MG63 (cell line): Measurements from ENCODE around the gene TMA7B. TPM values are rescaled to one million over a fixed set of nuclear protein-coding genes. Genes with fewer than 3 reads are reported as not detected.
"Not testable (repeated sequence)": the region's sequence is repeated elsewhere in the genome, so short reads cannot be mapped to it uniquely, and the experiment has no call there.

Source experiments
- DNase-seq: peaks from one replicate; pipeline ENCODE4 v3.0.0-alpha.2; 2020
- H3K27me3 ChIP-seq: fragments of 250-450 bp; sonication (Bioruptor Pico); 2 replicates; pipeline ENCODE4 v1.5.1; 2020; ENCODE audit warnings: mild to moderate bottlenecking, moderate library complexity
- H3K36me3 ChIP-seq: fragments of 250-450 bp; sonication (Bioruptor Pico); 2 replicates; pipeline ENCODE4 v1.5.1; 2020; ENCODE audit warnings: mild to moderate bottlenecking, moderate library complexity
- H3K4me3 ChIP-seq: fragments of 250-450 bp; sonication (Bioruptor Pico); 2 replicates; pipeline ENCODE4 v1.5.1; 2020; ENCODE audit warnings: mild to moderate bottlenecking, moderate library complexity
- H3K9me3 ChIP-seq: fragments of 250-450 bp; sonication (Bioruptor Pico); 2 replicates; pipeline ENCODE4 v1.5.1; 2020; ENCODE audit warnings: mild to moderate bottlenecking, moderate library complexity
- total RNA-seq: library from RNA; depleted of rRNA; stranded (reverse); fragments of >200 nt; shearing (Covaris generic); gene quantifications from 2 replicates; pipeline ENCODE4 v1.2.3, GENCODE V29; 2014; ENCODE audit warnings: low replicate concordance

The TMA7B gene
- total RNA-seq, 1 experiment from 2014 or later = not detected

GRCh38 chr22:39943953-39944872 is 16.0 kb upstream of the TMA7B start:
- no peaks in the 10 kb centered on the region for H3K27me3 ChIP-seq
- H3K36me3 ChIP-seq = no peaks in the 10 kb centered on the region
- H3K9me3 ChIP-seq = no peaks in the 10 kb centered on the region
- no peak overlapping the region for H3K4me3 ChIP-seq
- DNase-seq = no peak

GRCh38 chr22:39946126-39946502 is 14.1 kb upstream of the TMA7B start:
- Histone ChIP-seq H3K27me3 (no peaks in the 10 kb centered on the region), H3K36me3 (no peaks in the 10 kb centered on the region), H3K9me3 (no peaks in the 10 kb centered on the region), H3K4me3 (no peak overlapping the region)
- no peak for DNase-seq

GRCh38 chr22:39946503-39947219 is 13.5 kb upstream of the TMA7B start:
- no peaks in the 10 kb centered on the region for H3K36me3 ChIP-seq
- H3K27me3 ChIP-seq = no peaks in the 10 kb centered on the region
- H3K9me3 ChIP-seq = no peaks in the 10 kb centered on the region
- no peak overlapping the region for H3K4me3 ChIP-seq
- DNase-seq = no peak

GRCh38 chr22:39947220-39948216 is 12.7 kb upstream of the TMA7B start:
- Histone ChIP-seq H3K9me3 (no peaks in the 10 kb centered on the region), H3K4me3 (no peak overlapping the region), H3K36me3 (no peaks in the 10 kb centered on the region), H3K27me3 (no peaks in the 10 kb centered on the region)
- no peak for DNase-seq

- no peaks in the 10 kb centered on the region for H3K36me3 ChIP-seq
- H3K9me3 ChIP-seq = no peaks in the 10 kb centered on the region
- no peaks in the 10 kb centered on the region for H3K27me3 ChIP-seq
- no peak overlapping the region for H3K4me3 ChIP-seq
- no peak for DNase-seq
These were observed 10.0 kb upstream of the TMA7B start for GRCh38 chr22:39949964-39950737.

- not testable (repeated sequence) for DNase-seq, H3K9me3 ChIP-seq, H3K4me3 ChIP-seq, H3K36me3 ChIP-seq, H3K27me3 ChIP-seq
These were observed 8.4 kb upstream of the TMA7B start for GRCh38 chr22:39951603-39952293.

GRCh38 chr22:39952347-39952746 is 7.8 kb upstream of the TMA7B start:
- DNase-seq = no peak
- Histone ChIP-seq H3K27me3 (no peaks in the 10 kb centered on the region), H3K4me3 (no peak overlapping the region), H3K9me3 (no peaks in the 10 kb centered on the region), H3K36me3 (no peaks in the 10 kb centered on the region)

- no peak for DNase-seq
- H3K27me3 ChIP-seq = no peaks in the 10 kb centered on the region
- no peaks in the 10 kb centered on the region for H3K36me3 ChIP-seq
- no peaks in the 10 kb centered on the region for H3K9me3 ChIP-seq
- no peak overlapping the region for H3K4me3 ChIP-seq
These were observed 7.1 kb upstream of the TMA7B start for GRCh38 chr22:39953101-39953500.

- no peak for DNase-seq
- Histone ChIP-seq H3K9me3 (no peaks in the 10 kb centered on the region), H3K4me3 (no peak overlapping the region), H3K27me3 (no peaks in the 10 kb centered on the region), H3K36me3 (no peaks in the 10 kb centered on the region)
These were observed 5.6 kb upstream of the TMA7B start for GRCh38 chr22:39954584-39955055.

GRCh38 chr22:39955675-39956074 is 4.5 kb upstream of the TMA7B start:
- H3K4me3 ChIP-seq = no peak overlapping the region
- no peaks in the 10 kb centered on the region for H3K27me3 ChIP-seq
- H3K36me3 ChIP-seq = no peaks in the 10 kb centered on the region
- no peak for DNase-seq
- no peaks in the 10 kb centered on the region for H3K9me3 ChIP-seq

GRCh38 chr22:39956932-39957664 is 3.1 kb upstream of the TMA7B start:
- DNase-seq = no peak
- no peaks in the 10 kb centered on the region for H3K9me3 ChIP-seq
- H3K36me3 ChIP-seq = no peaks in the 10 kb centered on the region
- no peak overlapping the region for H3K4me3 ChIP-seq
- H3K27me3 ChIP-seq = no peaks in the 10 kb centered on the region

- no peak for DNase-seq
These were observed 2.0 kb upstream of the TMA7B start for GRCh38 chr22:39958009-39958711.

GRCh38 chr22:39958949-39959639 is 1.1 kb upstream of the TMA7B start:
- H3K9me3 ChIP-seq = no peaks in the 10 kb centered on the region
- no peak overlapping the region for H3K4me3 ChIP-seq
- no peak for DNase-seq
- H3K36me3 ChIP-seq = no peaks in the 10 kb centered on the region
- no peaks in the 10 kb centered on the region for H3K27me3 ChIP-seq

More at GRCh38 chr22:39958009-39958711, 2.0 kb upstream of the TMA7B start:
- H3K4me3 ChIP-seq = no peak overlapping the region
- H3K36me3 ChIP-seq = no peaks in the 10 kb centered on the region
- H3K9me3 ChIP-seq = no peaks in the 10 kb centered on the region
- H3K27me3 ChIP-seq = no peaks in the 10 kb centered on the region
